MM.1S (cell line): ENCODE results near the gene BCAS3.

Source experiments
- DNase-seq: peaks from one replicate; pipeline ENCODE4 v3.0.0-alpha.2; 2015
- H2AFZ ChIP-seq: fragments of 300-600 bp; sonication (generic); 2 replicates; pipeline ENCODE4 v1.6.0; 2016; ENCODE audit warnings: antibody characterized with exemption, low read length
- H3F3A ChIP-seq: fragments of 300-600 bp; sonication (generic); 2 replicates; pipeline ENCODE4 v1.6.1; 2016; ENCODE audit warnings: mild to moderate bottlenecking, antibody characterized with exemption, low read length, moderate library complexity, mixed read lengths; ENCODE audit not compliant: insufficient read depth
- H3K27ac ChIP-seq: fragments of 300-600 bp; sonication (generic); 2 replicates; pipeline ENCODE4 v1.5.1; 2016; ENCODE audit warnings: mild to moderate bottlenecking, low read length
- H3K27me3 ChIP-seq: fragments of 300-600 bp; sonication (generic); replicated peaks from 2 replicates; pipeline ENCODE4 v1.6.0; 2016; ENCODE audit warnings: low read length; ENCODE audit not compliant: insufficient read depth
- H3K36me3 ChIP-seq: fragments of 300-600 bp; sonication (generic); replicated peaks from 2 replicates; pipeline ENCODE4 v1.6.1; 2016; ENCODE audit warnings: mild to moderate bottlenecking, low read length, mixed read lengths; ENCODE audit not compliant: insufficient read depth
- H3K4me1 ChIP-seq: fragments of 300-600 bp; sonication (generic); 2 replicates; pipeline ENCODE4 v1.6.1; 2016; ENCODE audit warnings: low read length, mixed read lengths
- H3K4me2 ChIP-seq: fragments of 300-600 bp; sonication (generic); 2 replicates; pipeline ENCODE4 v1.6.0; 2016; ENCODE audit warnings: low read depth, low read length
- H3K4me3 ChIP-seq: fragments of 300-600 bp; sonication (generic); 2 replicates; pipeline ENCODE4 v1.5.1; 2016; ENCODE audit warnings: low read length, mixed read lengths
- H3K79me2 ChIP-seq: fragments of 300-600 bp; sonication (generic); 2 replicates; pipeline ENCODE4 v1.6.1; 2016; ENCODE audit warnings: mixed run types, low read length, mixed read lengths
- H3K9ac ChIP-seq: fragments of 300-600 bp; sonication (generic); 2 replicates; pipeline ENCODE4 v1.6.1; 2016; ENCODE audit warnings: low read length, mixed read lengths
- H3K9me2 ChIP-seq: fragments of 300-600 bp; sonication (generic); replicated peaks from 2 replicates; pipeline ENCODE4 v1.6.1; 2016; ENCODE audit warnings: mild to moderate bottlenecking, low read length, mixed read lengths; ENCODE audit not compliant: insufficient read depth
- H3K9me3 ChIP-seq: fragments of 300-600 bp; sonication (generic); replicated peaks from 2 replicates; pipeline ENCODE4 v1.6.1; 2016; ENCODE audit warnings: mild to moderate bottlenecking, low read length, mixed read lengths; ENCODE audit not compliant: insufficient read depth
- H4K20me1 ChIP-seq: fragments of 300-600 bp; sonication (generic); 2 replicates; pipeline ENCODE4 v1.6.1; 2016; ENCODE audit warnings: mild to moderate bottlenecking, low read length, moderate library complexity, mixed read lengths; ENCODE audit not compliant: insufficient read depth
- EZH2 ChIP-seq: fragments of 300-600 bp; sonication (generic); optimal IDR thresholded peaks from 2 replicates; pipeline ENCODE3; 2017; ENCODE audit warnings: low read depth, mild to moderate bottlenecking, antibody characterized with exemption, low read length, mixed read lengths
- EZH2phosphoT487 ChIP-seq: fragments of 300-600 bp; sonication (generic); IDR thresholded peaks from 2 replicates; pipeline ENCODE4 v1.6.1; 2018; ENCODE audit warnings: antibody characterized with exemption, low read length
- TF ChIP-seq, protein P1 (sequence below): fragments of 300-600 bp; sonication (generic); IDR thresholded peaks from 2 replicates; pipeline ENCODE4 v1.5.1; 2016; ENCODE audit warnings: antibody characterized with exemption, low read length, mixed read lengths

BCAS3 gene

DNA sequence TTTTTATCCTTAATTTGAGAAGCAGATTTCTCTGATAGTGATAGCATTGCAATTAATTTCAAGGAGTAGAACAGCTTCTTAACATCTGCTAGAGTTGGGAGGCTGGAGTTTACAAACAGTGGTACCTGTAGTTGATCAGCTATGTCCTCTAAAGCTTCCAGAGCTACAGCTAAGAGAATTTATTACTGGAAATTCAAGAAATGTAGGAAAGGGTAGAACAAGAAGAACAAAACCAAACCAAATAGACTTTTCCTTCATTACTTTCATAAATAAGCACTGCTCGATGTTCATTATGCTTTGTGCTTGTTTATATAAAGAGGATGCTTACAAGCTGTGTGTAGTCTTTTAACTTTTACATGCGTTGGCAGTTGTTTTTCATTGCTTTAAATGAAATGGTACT, 388.4 kb downstream of the BCAS3 start:
- Histone ChIP-seq H3K9me3 (no peaks in the 10 kb centered on the region), H2AFZ (no peak overlapping the region), H3K4me1 (peaks cover 16% of the 10 kb centered on the region), H3K79me2 (no peaks in the 10 kb centered on the region), H3K9me2 (no peaks in the 10 kb centered on the region), H4K20me1 (no peaks in the 10 kb centered on the region), H3K27ac (no peak overlapping the region), H3K4me3 (no peak overlapping the region), H3F3A (no peaks in the 10 kb centered on the region), H3K27me3 (no peaks in the 10 kb centered on the region), H3K36me3 (no peaks in the 10 kb centered on the region), H3K9ac (no peak overlapping the region), H3K4me2 (no peak overlapping the region)
- TF ChIP-seq EZH2phosphoT487 = no peak
- TF ChIP-seq, protein P1, sequence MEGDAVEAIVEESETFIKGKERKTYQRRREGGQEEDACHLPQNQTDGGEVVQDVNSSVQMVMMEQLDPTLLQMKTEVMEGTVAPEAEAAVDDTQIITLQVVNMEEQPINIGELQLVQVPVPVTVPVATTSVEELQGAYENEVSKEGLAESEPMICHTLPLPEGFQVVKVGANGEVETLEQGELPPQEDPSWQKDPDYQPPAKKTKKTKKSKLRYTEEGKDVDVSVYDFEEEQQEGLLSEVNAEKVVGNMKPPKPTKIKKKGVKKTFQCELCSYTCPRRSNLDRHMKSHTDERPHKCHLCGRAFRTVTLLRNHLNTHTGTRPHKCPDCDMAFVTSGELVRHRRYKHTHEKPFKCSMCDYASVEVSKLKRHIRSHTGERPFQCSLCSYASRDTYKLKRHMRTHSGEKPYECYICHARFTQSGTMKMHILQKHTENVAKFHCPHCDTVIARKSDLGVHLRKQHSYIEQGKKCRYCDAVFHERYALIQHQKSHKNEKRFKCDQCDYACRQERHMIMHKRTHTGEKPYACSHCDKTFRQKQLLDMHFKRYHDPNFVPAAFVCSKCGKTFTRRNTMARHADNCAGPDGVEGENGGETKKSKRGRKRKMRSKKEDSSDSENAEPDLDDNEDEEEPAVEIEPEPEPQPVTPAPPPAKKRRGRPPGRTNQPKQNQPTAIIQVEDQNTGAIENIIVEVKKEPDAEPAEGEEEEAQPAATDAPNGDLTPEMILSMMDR = no peak
- no peak for TF ChIP-seq EZH2
- DNase-seq = no peak

DNA sequence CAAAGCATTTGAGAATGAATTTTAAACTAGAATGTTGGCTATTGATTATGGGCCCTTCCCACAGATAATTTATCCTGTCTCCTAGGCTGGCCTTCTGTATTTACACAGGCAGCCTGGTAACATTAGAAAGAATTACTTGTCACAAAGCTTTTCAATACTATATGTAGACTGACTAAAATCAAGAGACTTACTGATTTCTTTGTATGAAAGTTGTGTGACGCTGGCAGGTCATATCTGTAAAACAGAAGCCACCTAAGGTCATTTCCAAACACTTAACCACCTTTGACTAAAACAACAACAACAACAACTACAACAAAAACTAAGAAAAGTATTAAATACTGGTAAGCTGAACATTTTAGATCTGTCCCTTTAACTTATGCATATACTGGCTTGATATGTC, 393.0 kb downstream of the BCAS3 start:
- Histone ChIP-seq H3K4me2 (no peak overlapping the region), H3K79me2 (no peaks in the 10 kb centered on the region), H3K4me3 (no peak overlapping the region), H4K20me1 (no peaks in the 10 kb centered on the region), H3K9me3 (no peaks in the 10 kb centered on the region), H3K27me3 (no peaks in the 10 kb centered on the region), H3F3A (no peaks in the 10 kb centered on the region), H3K4me1 (no peaks in the 10 kb centered on the region), H3K36me3 (no peaks in the 10 kb centered on the region), H2AFZ (no peak overlapping the region), H3K27ac (no peak overlapping the region), H3K9me2 (no peaks in the 10 kb centered on the region), H3K9ac (no peak overlapping the region)
- TF ChIP-seq EZH2phosphoT487 (no peak), EZH2 (no peak)
- TF ChIP-seq, protein P1 = no peak
- no peak for DNase-seq

DNA sequence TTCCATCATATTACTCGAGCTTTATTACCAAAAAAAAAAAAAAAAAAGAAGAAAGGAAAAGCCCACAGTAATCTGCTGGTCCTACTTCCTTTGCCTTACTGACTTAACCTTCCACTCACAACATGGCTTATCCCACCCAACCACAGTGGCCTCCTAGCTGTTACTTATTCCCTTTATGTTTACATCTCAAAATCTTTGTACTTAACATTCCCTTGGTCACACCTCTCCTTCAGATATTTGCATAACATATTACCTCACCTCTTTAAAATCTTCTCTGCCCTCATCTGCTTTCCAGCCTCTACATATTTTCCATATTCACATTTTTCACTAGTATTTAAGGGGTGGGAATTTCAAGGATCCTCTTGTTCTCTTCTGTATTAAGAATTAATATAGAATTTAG, 395.0 kb downstream of the BCAS3 start:
- H3K9me2 ChIP-seq = no peaks in the 10 kb centered on the region
- TF ChIP-seq EZH2 (no peak), EZH2phosphoT487 (no peak)
- TF ChIP-seq, protein P1 = no peak

More for the DNA sequence above, 395.0 kb downstream of the BCAS3 start:
- Histone ChIP-seq H3K36me3 (no peaks in the 10 kb centered on the region), H3K4me1 (no peaks in the 10 kb centered on the region), H4K20me1 (no peaks in the 10 kb centered on the region), H3K27me3 (no peaks in the 10 kb centered on the region), H3K79me2 (no peaks in the 10 kb centered on the region), H3K9ac (no peak overlapping the region), H3K27ac (no peak overlapping the region), H3K4me3 (no peak overlapping the region), H3F3A (no peaks in the 10 kb centered on the region), H3K9me3 (no peaks in the 10 kb centered on the region), H2AFZ (no peak overlapping the region), H3K4me2 (no peak overlapping the region)
- no peak for DNase-seq
